ENCODE data around the gene POLR2F.
"Not testable (repeated sequence)": the region's sequence is repeated elsewhere in the genome, so short reads cannot be mapped to it uniquely, and the experiment has no call there.

POLR2F gene

GRCh38 chr22:37973271-37974170 lies 20.0 kb downstream of the POLR2F start:
- H3K4me1 ChIP-seq (ENCODE audit: control insufficient read depth, insufficient read depth, low read length) = peaks cover 18% of the 10 kb centered on the region
- H3K27me3 ChIP-seq (ENCODE audit: control insufficient read depth, insufficient read depth, low read length) = no peaks in the 10 kb centered on the region
- peaks cover 11% of the 10 kb centered on the region for H3K36me3 ChIP-seq (ENCODE audit: control insufficient read depth, insufficient read depth, low read length)
- H3K4me3 ChIP-seq (ENCODE audit: low read depth, low read length) = no peak overlapping the region
- H3K27ac ChIP-seq (ENCODE audit: low read depth, low read length) = no peak overlapping the region
- no peak overlapping the region for H3K9ac ChIP-seq (ENCODE audit: low read length)
- no peaks in the 10 kb centered on the region for H3K9me3 ChIP-seq (ENCODE audit: control insufficient read depth, insufficient read depth, low read depth, low read length)

GRCh38 chr22:37975153-37975552 lies 21.7 kb downstream of the POLR2F start:
- H3K36me3 ChIP-seq (ENCODE audit: control insufficient read depth, insufficient read depth, low read length) = peaks cover 8% of the 10 kb centered on the region; the same call in 1 of the 2 replicates
- no peak overlapping the region for H3K27ac ChIP-seq (ENCODE audit: low read depth, low read length)
- no peaks in the 10 kb centered on the region for H3K9me3 ChIP-seq (ENCODE audit: control insufficient read depth, insufficient read depth, low read depth, low read length)

GRCh38 chr22:37976022-37976421 lies 22.5 kb downstream of the POLR2F start:
- H3K9me3 ChIP-seq (ENCODE audit: control insufficient read depth, insufficient read depth, low read depth, low read length); H3K36me3 ChIP-seq (ENCODE audit: control insufficient read depth, insufficient read depth, low read length); H3K27me3 ChIP-seq (ENCODE audit: control insufficient read depth, insufficient read depth, low read length); H3K4me3 ChIP-seq (ENCODE audit: low read depth, low read length); H3K27ac ChIP-seq (ENCODE audit: low read depth, low read length); H3K9ac ChIP-seq (ENCODE audit: low read length): not testable (repeated sequence)
- peaks cover 27% of the 10 kb centered on the region for H3K4me1 ChIP-seq (ENCODE audit: control insufficient read depth, insufficient read depth, low read length)

More at GRCh38 chr22:37975153-37975552, 21.7 kb downstream of the POLR2F start:
- H3K4me1 ChIP-seq (ENCODE audit: control insufficient read depth, insufficient read depth, low read length) = peaks cover 26% of the 10 kb centered on the region
- no peak overlapping the region for H3K9ac ChIP-seq (ENCODE audit: low read length)
- no peaks in the 10 kb centered on the region for H3K27me3 ChIP-seq (ENCODE audit: control insufficient read depth, insufficient read depth, low read length)
- H3K4me3 ChIP-seq (ENCODE audit: low read depth, low read length) = no peak overlapping the region

GRCh38 chr22:37976547-37976946 lies 23.0 kb downstream of the POLR2F start:
- H3K9me3 ChIP-seq (ENCODE audit: control insufficient read depth, insufficient read depth, low read depth, low read length) = no peaks in the 10 kb centered on the region
- H3K4me1 ChIP-seq (ENCODE audit: control insufficient read depth, insufficient read depth, low read length) = peaks cover 22% of the 10 kb centered on the region
- H3K9ac ChIP-seq (ENCODE audit: low read length) = no peak overlapping the region
- no peak overlapping the region for H3K27ac ChIP-seq (ENCODE audit: low read depth, low read length)
- peaks cover 2% of the 10 kb centered on the region; the same call in 1 of the 2 replicates for H3K27me3 ChIP-seq (ENCODE audit: control insufficient read depth, insufficient read depth, low read length)
- no peak overlapping the region for H3K4me3 ChIP-seq (ENCODE audit: low read depth, low read length)
- peaks cover 8% of the 10 kb centered on the region; the same call in 1 of the 2 replicates for H3K36me3 ChIP-seq (ENCODE audit: control insufficient read depth, insufficient read depth, low read length)

- no peak overlapping the region for H3K4me3 ChIP-seq (ENCODE audit: low read depth, low read length)
- H3K9ac ChIP-seq (ENCODE audit: low read length) = no peak overlapping the region
- peaks cover 24% of the 10 kb centered on the region for H3K4me1 ChIP-seq (ENCODE audit: control insufficient read depth, insufficient read depth, low read length)
- no peaks in the 10 kb centered on the region for H3K9me3 ChIP-seq (ENCODE audit: control insufficient read depth, insufficient read depth, low read depth, low read length)
- peaks cover 24% of the 10 kb centered on the region for H3K27me3 ChIP-seq (ENCODE audit: control insufficient read depth, insufficient read depth, low read length)
- H3K27ac ChIP-seq (ENCODE audit: low read depth, low read length) = no peak overlapping the region
- H3K36me3 ChIP-seq (ENCODE audit: control insufficient read depth, insufficient read depth, low read length) = peaks cover 7% of the 10 kb centered on the region; the same call in 1 of the 2 replicates
Measured at GRCh38 chr22:37979782-37980181, 26.3 kb downstream of the POLR2F start.

GRCh38 chr22:37981282-37982011 lies 27.9 kb downstream of the POLR2F start:
- Histone ChIP-seq H3K36me3 (ENCODE audit: control insufficient read depth, insufficient read depth, low read length) (no peaks in the 10 kb centered on the region), H3K4me3 (ENCODE audit: low read depth, low read length) (no peak overlapping the region), H3K9me3 (ENCODE audit: control insufficient read depth, insufficient read depth, low read depth, low read length) (no peaks in the 10 kb centered on the region), H3K4me1 (ENCODE audit: control insufficient read depth, insufficient read depth, low read length) (peaks cover 33% of the 10 kb centered on the region), H3K27me3 (ENCODE audit: control insufficient read depth, insufficient read depth, low read length) (peaks cover 29% of the 10 kb centered on the region), H3K9ac (ENCODE audit: low read length) (no peak overlapping the region), H3K27ac (ENCODE audit: low read depth, low read length) (no peak overlapping the region)

GRCh38 chr22:37982151-37982785 lies 28.8 kb downstream of the POLR2F start:
- Histone ChIP-seq H3K4me1 (ENCODE audit: control insufficient read depth, insufficient read depth, low read length) (peaks cover 33% of the 10 kb centered on the region), H3K27ac (ENCODE audit: low read depth, low read length) (no peak overlapping the region), H3K9ac (ENCODE audit: low read length) (no peak overlapping the region), H3K36me3 (ENCODE audit: control insufficient read depth, insufficient read depth, low read length) (no peaks in the 10 kb centered on the region), H3K9me3 (ENCODE audit: control insufficient read depth, insufficient read depth, low read depth, low read length) (no peaks in the 10 kb centered on the region), H3K4me3 (ENCODE audit: low read depth, low read length) (no peak overlapping the region), H3K27me3 (ENCODE audit: control insufficient read depth, insufficient read depth, low read length) (peaks cover 29% of the 10 kb centered on the region)

- Histone ChIP-seq H3K4me1 (ENCODE audit: control insufficient read depth, insufficient read depth, low read length) (peaks cover 33% of the 10 kb centered on the region), H3K27ac (ENCODE audit: low read depth, low read length) (no peak overlapping the region), H3K4me3 (ENCODE audit: low read depth, low read length) (peak overlapping the region; percentile 60), H3K9me3 (ENCODE audit: control insufficient read depth, insufficient read depth, low read depth, low read length) (no peaks in the 10 kb centered on the region), H3K27me3 (ENCODE audit: control insufficient read depth, insufficient read depth, low read length) (peaks cover 29% of the 10 kb centered on the region), H3K36me3 (ENCODE audit: control insufficient read depth, insufficient read depth, low read length) (no peaks in the 10 kb centered on the region), H3K9ac (ENCODE audit: low read length) (peak overlapping the region; percentile 37)
Measured at GRCh38 chr22:37982938-37983859, 29.7 kb downstream of the POLR2F start.

GRCh38 chr22:37983860-37984791 lies 30.6 kb downstream of the POLR2F start, which contains the start of gene SOX10:
Gene SOX10, minus strand, starts transcription at chr22:37984555. Its CDS starts 771 bp downstream, at chr22:37983784.
- Histone ChIP-seq H3K4me1 (ENCODE audit: control insufficient read depth, insufficient read depth, low read length) (peaks cover 33% of the 10 kb centered on the region), H3K36me3 (ENCODE audit: control insufficient read depth, insufficient read depth, low read length) (no peaks in the 10 kb centered on the region), H3K9ac (ENCODE audit: low read length) (peak within 1 kb of the TSS; percentile 37), H3K27me3 (ENCODE audit: control insufficient read depth, insufficient read depth, low read length) (peaks cover 29% of the 10 kb centered on the region), H3K27ac (ENCODE audit: low read depth, low read length) (no peak within 1 kb of the TSS), H3K9me3 (ENCODE audit: control insufficient read depth, insufficient read depth, low read depth, low read length) (no peaks in the 10 kb centered on the region), H3K4me3 (ENCODE audit: low read depth, low read length) (peak within 1 kb of the TSS; percentile 60)
